Fibroblast of the aortic adventitia (primary cell): ENCODE results near the gene GAL3ST2. TPM values are rescaled to one million over a fixed set of nuclear protein-coding genes. Genes with fewer than 3 reads are reported as not detected.
"Not testable (repeated sequence)": the region's sequence is repeated elsewhere in the genome, so short reads cannot be mapped to it uniquely, and the experiment has no call there.

Source experiments
- DNase-seq: peaks from one replicate; pipeline ENCODE4 v3.0.0-alpha.2; 2010; ENCODE audit warnings: low read depth
- H3K4me3 ChIP-seq: 2 replicates; pipeline ENCODE4 v1.5.1; 2011; ENCODE audit warnings: low read depth, mild to moderate bottlenecking, control low read depth, low read length, moderate library complexity
- total RNA-seq: library from RNA; depleted of rRNA; stranded (reverse); fragments of >200 nt; gene quantifications from 2 replicates; pipeline ENCODE4 v1.2.3, GENCODE V29; 2012; ENCODE audit warnings: low replicate concordance
- TF ChIP-seq, protein P1 (sequence below): IDR thresholded peaks from 2 replicates; pipeline ENCODE4 v1.5.1; 2011; ENCODE audit warnings: mild to moderate bottlenecking, low read length, control low read depth, inconsistent platforms; ENCODE audit not compliant: insufficient read depth

Gene GAL3ST2
- total RNA-seq, 1 donor, result not detected

DNA sequence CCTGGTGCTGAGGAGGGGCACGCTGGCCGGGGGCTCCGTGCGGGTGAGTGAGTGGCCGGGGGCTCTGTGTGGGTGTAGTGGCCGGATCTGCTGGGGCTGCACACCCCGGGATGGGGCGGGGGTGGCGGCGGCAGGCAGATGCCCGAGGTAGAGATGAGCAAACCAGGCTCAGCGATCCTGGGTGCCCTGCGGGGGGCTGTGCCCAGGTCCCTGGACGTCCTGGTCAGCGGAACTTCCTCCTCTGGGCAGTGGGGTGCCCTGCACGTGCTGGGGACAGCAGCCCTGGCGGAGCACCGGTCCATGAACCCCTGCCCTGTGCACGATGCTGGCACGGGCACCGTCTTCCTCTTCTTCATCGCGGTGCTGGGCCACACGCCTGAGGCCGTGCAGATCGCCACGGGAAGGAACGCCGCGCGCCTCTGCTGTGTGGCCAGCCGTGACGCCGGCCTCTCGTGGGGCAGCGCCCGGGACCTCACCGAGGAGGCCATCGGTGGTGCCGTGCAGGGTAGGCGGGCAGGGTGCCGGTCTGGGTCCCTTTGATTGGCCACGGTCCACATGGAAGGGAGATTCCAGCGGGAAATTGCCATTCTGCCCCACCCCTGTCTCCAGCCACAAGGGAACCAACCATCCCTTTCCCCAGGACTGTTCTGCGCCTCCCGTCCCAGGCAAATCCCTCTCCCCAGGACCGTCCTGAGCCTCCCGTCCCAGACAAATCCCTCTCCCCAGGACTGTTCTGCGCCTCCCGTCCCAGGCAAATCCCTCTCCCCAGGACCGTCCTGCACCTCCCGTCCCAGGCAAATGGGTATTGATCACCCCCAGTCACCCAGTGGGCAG lies 38.2 kb downstream of the GAL3ST2 start:
- no peak overlapping the region for H3K4me3 ChIP-seq
- TF ChIP-seq, protein P1, sequence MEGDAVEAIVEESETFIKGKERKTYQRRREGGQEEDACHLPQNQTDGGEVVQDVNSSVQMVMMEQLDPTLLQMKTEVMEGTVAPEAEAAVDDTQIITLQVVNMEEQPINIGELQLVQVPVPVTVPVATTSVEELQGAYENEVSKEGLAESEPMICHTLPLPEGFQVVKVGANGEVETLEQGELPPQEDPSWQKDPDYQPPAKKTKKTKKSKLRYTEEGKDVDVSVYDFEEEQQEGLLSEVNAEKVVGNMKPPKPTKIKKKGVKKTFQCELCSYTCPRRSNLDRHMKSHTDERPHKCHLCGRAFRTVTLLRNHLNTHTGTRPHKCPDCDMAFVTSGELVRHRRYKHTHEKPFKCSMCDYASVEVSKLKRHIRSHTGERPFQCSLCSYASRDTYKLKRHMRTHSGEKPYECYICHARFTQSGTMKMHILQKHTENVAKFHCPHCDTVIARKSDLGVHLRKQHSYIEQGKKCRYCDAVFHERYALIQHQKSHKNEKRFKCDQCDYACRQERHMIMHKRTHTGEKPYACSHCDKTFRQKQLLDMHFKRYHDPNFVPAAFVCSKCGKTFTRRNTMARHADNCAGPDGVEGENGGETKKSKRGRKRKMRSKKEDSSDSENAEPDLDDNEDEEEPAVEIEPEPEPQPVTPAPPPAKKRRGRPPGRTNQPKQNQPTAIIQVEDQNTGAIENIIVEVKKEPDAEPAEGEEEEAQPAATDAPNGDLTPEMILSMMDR, result no peak
- DNase-seq, result no peak

DNA sequence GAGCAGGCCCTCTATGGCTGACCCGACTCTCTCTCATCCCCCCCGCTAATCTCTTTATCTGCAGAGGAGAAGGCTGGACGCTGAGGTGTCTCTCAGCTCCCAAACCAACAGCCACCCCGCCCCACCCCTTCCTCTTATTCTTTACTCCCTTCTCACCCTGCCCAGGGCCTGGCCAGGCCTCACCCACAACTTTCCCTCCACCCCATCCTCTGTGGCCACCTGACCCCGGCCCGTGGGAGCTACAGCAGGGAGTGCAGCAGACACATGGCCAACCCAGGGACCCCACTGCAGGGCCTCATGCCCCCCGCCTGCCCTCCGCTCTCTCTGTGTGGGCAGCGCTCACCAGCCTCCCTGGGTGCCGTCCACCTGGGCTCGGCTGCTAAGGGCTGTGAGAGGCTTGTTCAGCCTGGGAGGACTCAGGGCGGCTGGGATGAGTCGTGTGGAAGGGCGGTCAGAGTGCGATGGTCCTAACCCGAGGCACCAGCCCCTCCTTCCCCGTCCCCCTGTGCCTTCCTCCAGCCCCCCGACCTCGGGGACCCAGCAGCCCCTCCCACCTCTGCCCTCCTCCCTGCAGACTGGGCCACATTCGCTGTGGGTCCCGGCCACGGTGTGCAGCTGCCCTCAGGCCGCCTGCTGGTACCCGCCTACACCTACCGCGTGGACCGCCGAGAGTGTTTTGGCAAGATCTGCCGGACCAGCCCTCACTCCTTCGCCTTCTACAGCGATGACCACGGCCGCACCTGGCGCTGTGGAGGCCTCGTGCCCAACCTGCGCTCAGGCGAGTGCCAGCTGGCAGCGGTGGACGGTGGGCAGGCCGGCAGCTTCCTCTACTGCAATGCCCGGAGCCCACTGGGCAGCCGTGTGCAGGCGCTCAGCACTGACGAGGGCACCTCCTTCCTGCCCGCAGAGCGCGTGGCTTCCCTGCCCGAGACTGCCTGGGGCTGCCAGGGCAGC lies 39.1 kb downstream of the GAL3ST2 start:
- TF ChIP-seq, protein P1, result no peak
- DNase-seq, result no peak
- no peak overlapping the region for H3K4me3 ChIP-seq

DNA sequence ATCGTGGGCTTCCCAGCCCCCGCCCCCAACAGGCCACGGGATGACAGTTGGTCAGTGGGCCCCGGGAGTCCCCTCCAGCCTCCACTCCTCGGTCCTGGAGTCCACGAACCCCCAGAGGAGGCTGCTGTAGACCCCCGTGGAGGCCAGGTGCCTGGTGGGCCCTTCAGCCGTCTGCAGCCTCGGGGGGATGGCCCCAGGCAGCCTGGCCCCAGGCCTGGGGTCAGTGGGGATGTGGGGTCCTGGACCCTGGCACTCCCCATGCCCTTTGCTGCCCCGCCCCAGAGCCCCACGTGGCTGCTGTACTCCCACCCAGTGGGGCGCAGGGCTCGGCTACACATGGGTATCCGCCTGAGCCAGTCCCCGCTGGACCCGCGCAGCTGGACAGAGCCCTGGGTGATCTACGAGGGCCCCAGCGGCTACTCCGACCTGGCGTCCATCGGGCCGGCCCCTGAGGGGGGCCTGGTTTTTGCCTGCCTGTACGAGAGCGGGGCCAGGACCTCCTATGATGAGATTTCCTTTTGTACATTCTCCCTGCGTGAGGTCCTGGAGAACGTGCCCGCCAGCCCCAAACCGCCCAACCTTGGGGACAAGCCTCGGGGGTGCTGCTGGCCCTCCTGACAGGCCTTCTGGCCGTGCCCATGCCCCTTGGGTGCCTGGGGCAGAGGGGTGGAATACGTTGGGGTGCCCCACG lies 40.0 kb downstream of the GAL3ST2 start:
- H3K4me3 ChIP-seq, result no peak overlapping the region
- no peak for DNase-seq
- TF ChIP-seq, protein P1, result no peak

DNA sequence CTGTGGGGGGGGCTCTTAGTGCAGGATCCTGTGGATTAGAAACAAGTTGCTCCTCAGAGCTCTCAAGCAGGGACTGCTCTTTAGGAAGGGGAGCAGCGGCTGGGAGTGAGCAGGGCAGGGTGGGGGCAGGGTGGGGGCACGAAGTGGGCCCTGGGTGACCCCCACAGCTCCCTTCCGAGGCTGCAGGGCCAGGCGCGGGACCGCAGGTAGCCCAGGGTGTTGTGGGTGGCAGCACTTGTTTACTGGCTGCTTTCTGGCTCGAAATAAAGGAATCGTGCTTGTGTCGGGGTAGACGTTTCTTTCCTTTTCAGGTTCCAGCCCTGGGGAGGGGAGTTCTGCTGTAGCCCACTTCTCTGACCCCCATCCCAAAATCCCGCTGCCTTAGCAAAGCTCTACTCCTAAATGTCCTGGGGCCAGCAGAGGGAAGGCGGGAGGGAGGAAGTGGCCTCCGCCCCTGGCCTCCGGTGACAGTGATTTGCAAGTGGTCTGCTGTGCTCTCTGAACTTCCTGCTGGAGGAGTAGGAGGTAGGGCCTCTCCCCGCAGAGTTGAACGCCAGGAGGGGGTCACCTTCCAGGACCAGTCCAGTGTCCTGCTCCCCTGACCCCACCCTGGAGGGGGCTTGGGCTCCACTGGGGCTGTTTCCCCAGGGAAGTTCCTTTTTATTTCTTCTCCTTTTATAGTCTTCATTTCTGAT lies 40.7 kb downstream of the GAL3ST2 start:
- TF ChIP-seq, protein P1, result no peak
- DNase-seq, result no peak
- H3K4me3 ChIP-seq, result no peak overlapping the region

GRCh38 chr2:241817821-241818215 lies 41.2 kb downstream of the GAL3ST2 start:
- H3K4me3 ChIP-seq, DNase-seq: not testable (repeated sequence)

DNA sequence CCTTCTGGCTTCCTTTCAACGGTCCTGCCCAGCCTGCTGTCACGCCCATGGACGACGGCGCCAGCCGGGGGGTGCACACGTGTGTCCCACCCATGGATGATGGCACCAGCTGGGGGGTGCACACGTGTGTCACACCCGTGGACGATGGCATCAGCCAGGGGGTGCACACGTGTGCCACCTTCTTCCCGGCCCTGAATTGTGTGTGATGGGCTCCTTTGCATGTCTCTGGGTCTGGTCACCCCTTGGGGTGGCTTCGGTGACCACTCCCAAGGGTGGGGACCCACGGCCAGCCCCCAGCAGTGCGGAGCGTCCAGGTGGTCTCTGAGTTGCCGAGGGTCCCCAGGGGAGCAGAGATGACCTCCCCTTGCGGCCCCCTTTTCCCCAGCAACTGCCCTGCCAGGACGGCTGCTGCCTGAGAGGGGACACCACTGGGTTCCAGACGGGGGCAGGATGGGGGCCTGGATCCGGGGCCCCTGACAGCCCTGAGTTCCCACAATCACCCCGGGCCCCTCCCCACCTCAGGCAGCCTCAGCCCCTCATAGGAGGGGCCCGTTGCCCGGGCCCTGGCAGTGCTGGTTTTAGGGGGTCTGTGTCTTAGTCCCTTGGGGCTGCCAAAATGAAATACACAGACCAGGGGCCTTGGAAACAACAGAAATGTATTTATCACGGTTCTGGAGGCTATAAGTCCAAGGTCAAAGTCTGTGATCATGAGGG lies 41.8 kb downstream of the GAL3ST2 start:
- H3K4me3 ChIP-seq, result no peak overlapping the region
- DNase-seq, result no peak
- TF ChIP-seq, protein P1, result no peak
